NCI-H510A (cell line): ENCODE results near the gene RAMP3.
"Not testable (repeated sequence)": the region's sequence is repeated elsewhere in the genome, so short reads cannot be mapped to it uniquely, and the experiment has no call there.

Source experiments
- DNase-seq: peaks from one replicate; lab custom pipeline; 2025; lab: John Stamatoyannopoulos, UW

The RAMP3 gene

GRCh38 chr7:45157286-45157652, 322 bp upstream of the RAMP3 start:
- DNase-seq: no peak

GRCh38 chr7:45158471-45158870, 880 bp downstream of the RAMP3 start:
- no peak for DNase-seq

- DNase-seq: no peak
Measured at GRCh38 chr7:45159296-45159695, 1.7 kb downstream of the RAMP3 start.

- DNase-seq: no peak
Measured at GRCh38 chr7:45160417-45160881, 2.9 kb downstream of the RAMP3 start.

GRCh38 chr7:45161138-45161537, 3.5 kb downstream of the RAMP3 start:
- DNase-seq: no peak

GRCh38 chr7:45161842-45162241, 4.3 kb downstream of the RAMP3 start:
- DNase-seq: no peak

- no peak for DNase-seq
Measured at GRCh38 chr7:45162311-45162845, 4.8 kb downstream of the RAMP3 start.

GRCh38 chr7:45162943-45163691, 5.5 kb downstream of the RAMP3 start:
- DNase-seq: no peak

- DNase-seq: no peak
Measured at GRCh38 chr7:45163692-45164052, 6.1 kb downstream of the RAMP3 start.

- DNase-seq: not testable (repeated sequence)
Measured at GRCh38 chr7:45164271-45164670, 6.7 kb downstream of the RAMP3 start.

- DNase-seq: no peak
Measured at GRCh38 chr7:45165857-45166256, 8.3 kb downstream of the RAMP3 start.

- DNase-seq: no peak
Measured at GRCh38 chr7:45171946-45172345, 14.4 kb downstream of the RAMP3 start.

- DNase-seq: no peak
Measured at GRCh38 chr7:45173596-45174327, 16.2 kb downstream of the RAMP3 start.

GRCh38 chr7:45174328-45174610, 16.7 kb downstream of the RAMP3 start:
- no peak for DNase-seq

- no peak for DNase-seq
Measured at GRCh38 chr7:45174966-45175765, 17.6 kb downstream of the RAMP3 start.

GRCh38 chr7:45176091-45176490, 18.5 kb downstream of the RAMP3 start:
- DNase-seq: no peak

- no peak for DNase-seq
Measured at GRCh38 chr7:45176886-45177731, 19.5 kb downstream of the RAMP3 start.

- DNase-seq: no peak
Measured at GRCh38 chr7:45177801-45178200, 20.2 kb downstream of the RAMP3 start.

GRCh38 chr7:45178241-45179225, 20.9 kb downstream of the RAMP3 start:
- no peak for DNase-seq

GRCh38 chr7:45179666-45180065, 22.1 kb downstream of the RAMP3 start:
- DNase-seq: no peak
